ENCODE measurements around the gene MCM3AP.

DNA sequence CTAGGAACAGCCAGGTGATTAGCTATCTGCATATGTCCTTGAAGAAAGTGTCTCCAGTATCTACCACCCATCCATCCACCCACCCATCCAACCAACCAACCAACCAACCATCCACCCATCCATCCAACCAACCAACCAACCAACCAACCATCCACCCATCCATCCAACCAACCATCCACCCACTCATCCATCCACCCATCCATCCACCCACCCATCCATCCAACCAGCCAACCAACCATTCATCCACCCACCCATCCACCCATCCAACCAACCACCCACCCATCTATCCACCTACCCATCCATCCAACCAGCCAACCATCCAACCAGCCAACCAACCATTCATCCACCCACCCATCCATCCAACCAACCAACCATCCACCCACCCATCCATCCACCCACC lies 26.2 kb upstream of the MCM3AP start:
- TF ChIP-seq, protein P1, sequence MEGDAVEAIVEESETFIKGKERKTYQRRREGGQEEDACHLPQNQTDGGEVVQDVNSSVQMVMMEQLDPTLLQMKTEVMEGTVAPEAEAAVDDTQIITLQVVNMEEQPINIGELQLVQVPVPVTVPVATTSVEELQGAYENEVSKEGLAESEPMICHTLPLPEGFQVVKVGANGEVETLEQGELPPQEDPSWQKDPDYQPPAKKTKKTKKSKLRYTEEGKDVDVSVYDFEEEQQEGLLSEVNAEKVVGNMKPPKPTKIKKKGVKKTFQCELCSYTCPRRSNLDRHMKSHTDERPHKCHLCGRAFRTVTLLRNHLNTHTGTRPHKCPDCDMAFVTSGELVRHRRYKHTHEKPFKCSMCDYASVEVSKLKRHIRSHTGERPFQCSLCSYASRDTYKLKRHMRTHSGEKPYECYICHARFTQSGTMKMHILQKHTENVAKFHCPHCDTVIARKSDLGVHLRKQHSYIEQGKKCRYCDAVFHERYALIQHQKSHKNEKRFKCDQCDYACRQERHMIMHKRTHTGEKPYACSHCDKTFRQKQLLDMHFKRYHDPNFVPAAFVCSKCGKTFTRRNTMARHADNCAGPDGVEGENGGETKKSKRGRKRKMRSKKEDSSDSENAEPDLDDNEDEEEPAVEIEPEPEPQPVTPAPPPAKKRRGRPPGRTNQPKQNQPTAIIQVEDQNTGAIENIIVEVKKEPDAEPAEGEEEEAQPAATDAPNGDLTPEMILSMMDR (conservative IDR thresholded peaks at IDR 0.05; ENCODE audit: low read depth, low read length): no peak
- TF ChIP-seq EZH2 (IDR thresholded peaks at IDR 0.05; ENCODE audit: low read length, unreplicated experiment): no peak
